ENCODE measurements around the gene ANKS3.

Gene ANKS3, protein sequence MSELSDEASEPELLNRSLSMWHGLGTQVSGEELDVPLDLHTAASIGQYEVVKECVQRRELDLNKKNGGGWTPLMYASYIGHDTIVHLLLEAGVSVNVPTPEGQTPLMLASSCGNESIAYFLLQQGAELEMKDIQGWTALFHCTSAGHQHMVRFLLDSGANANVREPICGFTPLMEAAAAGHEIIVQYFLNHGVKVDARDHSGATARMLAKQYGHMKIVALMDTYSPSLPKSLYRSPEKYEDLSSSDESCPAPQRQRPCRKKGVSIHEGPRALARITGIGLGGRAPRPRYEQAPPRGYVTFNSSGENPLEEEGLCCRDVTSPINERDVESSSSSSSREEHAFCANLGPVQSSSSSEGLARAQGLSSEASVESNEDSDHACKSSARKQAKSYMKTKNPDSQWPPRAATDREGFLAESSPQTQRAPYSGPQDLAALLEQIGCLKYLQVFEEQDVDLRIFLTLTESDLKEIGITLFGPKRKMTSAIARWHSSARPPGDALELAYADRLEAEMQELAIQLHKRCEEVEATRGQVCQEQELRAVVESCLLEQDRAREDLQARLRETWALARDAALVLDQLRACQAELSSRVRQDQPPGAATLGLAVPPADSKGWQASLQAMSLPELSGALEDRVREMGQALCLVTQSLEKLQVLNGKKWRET

DNA sequence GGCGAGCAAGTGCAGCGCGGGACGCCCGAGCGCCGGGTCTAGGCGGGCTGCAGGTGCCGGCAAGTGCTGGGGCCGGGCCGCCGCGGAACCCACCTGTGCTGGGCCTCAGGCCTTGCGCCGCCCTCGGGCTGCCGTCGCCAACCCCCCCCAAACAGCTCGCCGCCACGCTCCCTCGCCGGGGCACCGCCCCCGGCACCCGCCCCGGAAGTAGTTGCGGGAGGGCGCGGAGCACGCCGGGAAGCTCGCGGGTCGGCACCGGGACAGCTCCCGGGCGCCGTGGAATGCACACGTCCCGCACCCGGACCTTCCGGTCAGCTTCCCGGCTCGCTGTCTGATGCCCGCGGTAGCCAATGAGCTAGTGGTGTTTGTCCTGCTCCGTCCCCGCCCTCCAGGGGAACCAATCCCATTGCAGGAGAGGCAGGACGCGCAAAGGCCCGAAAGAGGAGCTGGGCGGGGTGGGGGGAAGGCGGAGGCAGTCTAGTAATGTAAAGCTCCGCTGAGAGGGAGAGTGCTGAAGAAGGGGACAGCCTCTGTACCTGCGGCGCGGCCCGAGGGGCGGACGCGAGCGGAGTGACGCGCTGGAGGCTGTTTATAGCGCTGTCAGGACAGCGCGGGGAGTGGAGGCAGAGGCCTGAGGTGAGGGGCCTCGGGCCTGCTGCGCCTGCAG is at the start of gene ANKS3, which contains the start of gene DNAAF8:
Gene ANKS3 (minus strand): TSS at position 209 of the 667 bp plus-strand sequence. CDS start 4,122 bp downstream, outside the sequence.
Gene DNAAF8 (plus strand): TSS at position 475 of the 667 bp plus-strand sequence. CDS start 1,978 bp downstream, outside the sequence.
- DNase-seq (ENCODE audit: insufficient read length, low spot score) (peak; percentile 98), FAIRE-seq (peak; percentile 78)
- peak; percentile 49 for TF ChIP-seq POLR2A (IDR thresholded peaks at IDR 0.05; ENCODE audit: low read depth, low read length)

DNA sequence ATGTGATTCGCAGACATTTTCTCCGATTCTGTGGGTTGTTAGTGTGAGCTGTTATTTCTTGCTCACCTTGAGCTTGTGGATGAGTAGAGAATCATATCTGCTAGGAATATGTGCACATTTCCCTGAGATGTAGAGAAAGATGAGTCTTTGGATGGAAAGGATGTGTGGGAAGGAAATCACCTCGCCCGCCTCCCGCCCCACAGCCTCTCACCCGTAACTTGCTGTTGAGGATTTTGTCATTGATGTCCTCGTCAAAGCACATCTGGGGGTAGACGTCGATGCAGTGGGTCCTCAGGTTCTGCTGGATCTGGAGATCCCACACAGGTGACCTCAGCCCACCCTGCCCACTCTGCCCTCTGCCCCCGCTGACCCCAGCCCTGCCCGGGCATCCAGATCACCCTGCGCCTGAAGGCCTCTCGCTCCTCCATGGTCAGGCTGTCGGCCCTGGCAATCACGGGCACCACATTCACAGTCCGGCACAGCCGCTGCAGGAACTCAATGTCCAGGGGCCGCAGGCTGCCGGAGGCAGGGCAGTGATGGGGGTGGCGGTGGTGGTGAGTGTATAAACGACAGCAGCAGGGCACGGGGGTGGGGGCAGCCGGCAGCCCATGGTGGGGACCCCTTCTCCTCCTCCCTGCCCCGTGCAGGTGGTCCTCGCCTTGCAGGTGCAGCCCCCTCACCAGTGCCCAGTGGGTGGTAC is 49.3 kb upstream of the ANKS3 start:
- FAIRE-seq (no peak), DNase-seq (ENCODE audit: insufficient read length, low spot score) (no peak)
- TF ChIP-seq POLR2A (IDR thresholded peaks at IDR 0.05; ENCODE audit: low read depth, low read length), result no peak

DNA sequence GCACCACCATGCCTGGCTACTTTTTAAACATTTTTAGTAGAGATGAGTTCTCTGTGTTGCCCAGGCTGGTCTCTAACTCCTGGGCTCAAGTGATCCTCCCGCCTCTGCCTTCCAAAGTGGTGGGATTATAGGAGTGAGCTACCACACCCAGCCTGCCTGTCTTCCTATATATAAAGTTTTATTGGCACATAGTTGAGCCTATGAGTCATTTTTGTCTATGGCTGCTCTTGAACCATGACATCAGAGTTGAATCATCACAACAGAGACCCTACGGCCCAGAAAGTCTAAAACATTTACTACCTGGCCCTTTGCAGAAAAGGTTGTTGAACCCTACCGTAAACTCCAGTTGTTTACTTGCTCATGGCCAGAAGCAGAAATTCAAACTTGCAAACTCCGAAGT is 46.2 kb upstream of the ANKS3 start:
- DNase-seq (ENCODE audit: insufficient read length, low spot score), result peak; percentile 36
- no peak for TF ChIP-seq POLR2A (IDR thresholded peaks at IDR 0.05; ENCODE audit: low read depth, low read length)
- no peak for FAIRE-seq

DNA sequence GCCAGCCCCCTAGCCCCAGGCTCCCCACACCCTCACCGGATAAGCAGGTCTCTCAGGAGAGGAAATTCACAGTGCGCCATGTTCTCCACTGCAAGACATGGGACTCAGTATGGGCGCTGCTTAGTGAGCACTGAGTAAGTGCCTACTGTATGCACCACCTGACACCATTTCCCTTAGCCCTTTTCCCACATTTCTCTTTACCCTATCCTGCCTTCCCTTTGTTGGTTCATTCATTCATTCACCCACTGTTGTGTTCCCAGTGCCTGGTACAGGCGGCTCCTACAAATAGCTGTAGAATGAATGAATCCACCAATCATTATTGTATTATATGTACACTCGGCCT is 44.0 kb upstream of the ANKS3 start:
- FAIRE-seq (no peak), DNase-seq (ENCODE audit: insufficient read length, low spot score) (no peak)
- TF ChIP-seq POLR2A (IDR thresholded peaks at IDR 0.05; ENCODE audit: low read depth, low read length), result no peak

DNA sequence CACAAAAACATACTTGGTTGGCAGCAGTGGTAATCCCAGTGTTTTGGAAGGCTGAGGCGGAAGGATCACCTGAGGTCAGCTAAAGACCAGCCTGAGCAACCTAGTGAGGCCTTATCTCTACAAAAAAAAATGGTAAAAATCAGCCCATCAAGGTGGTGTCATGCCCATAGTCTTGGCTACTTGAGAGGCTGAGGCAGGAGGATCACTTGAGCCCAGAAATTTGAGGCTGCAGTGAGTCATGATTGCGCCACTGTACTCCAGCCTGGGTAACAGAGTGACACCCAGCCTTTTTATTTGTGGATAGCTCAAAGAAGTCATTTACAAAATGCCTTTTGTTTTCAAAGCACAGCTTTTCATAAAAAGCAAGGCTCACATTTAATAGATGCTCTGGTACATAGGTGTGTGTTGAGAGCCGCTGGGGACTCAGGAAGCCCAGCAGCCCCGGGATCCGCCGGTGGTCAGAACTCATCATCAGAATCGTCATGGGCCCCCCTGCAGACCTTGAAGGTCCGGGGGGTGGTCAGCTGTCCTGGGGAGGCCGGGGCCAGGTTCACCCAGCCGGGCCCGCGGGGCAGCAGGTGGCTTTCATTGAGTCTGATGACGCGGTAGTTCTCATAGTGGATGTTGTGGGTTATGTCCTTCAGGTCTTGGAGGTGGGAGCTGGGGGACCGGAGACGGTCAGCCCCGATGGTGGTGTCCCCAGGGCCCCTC is 43.4 kb upstream of the ANKS3 start:
- no peak for FAIRE-seq
- no peak for DNase-seq (ENCODE audit: insufficient read length, low spot score)
- no peak for TF ChIP-seq POLR2A (IDR thresholded peaks at IDR 0.05; ENCODE audit: low read depth, low read length)

DNA sequence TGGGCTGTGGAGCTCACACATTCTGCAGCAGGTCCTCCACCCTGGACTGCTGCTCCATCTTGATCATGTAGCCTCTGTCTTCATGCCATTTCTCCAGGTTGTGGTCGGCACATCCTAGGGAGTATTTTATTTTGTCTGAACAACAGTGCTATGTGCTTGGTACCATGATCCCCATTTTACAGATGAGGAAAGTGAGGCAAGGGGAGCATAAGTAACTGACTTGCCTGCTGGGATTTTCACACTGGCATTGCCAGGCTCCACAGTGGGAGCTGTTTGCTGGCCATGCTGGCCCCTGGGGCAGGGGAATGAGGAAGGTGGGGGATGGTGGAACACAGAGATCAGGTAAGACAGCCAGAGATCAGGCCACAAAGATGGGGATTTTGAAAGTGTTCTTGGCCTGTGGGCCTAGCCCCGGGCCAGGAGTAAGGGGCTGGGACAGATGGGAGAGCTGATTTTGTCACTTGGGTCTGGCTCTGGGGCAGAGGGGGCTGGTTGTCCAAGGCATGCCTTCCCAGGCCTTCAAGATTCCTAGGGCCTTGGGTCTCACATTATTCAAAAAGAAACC is 42.2 kb upstream of the ANKS3 start:
- FAIRE-seq (no peak), DNase-seq (ENCODE audit: insufficient read length, low spot score) (no peak)
- TF ChIP-seq POLR2A (IDR thresholded peaks at IDR 0.05; ENCODE audit: low read depth, low read length), result no peak

DNA sequence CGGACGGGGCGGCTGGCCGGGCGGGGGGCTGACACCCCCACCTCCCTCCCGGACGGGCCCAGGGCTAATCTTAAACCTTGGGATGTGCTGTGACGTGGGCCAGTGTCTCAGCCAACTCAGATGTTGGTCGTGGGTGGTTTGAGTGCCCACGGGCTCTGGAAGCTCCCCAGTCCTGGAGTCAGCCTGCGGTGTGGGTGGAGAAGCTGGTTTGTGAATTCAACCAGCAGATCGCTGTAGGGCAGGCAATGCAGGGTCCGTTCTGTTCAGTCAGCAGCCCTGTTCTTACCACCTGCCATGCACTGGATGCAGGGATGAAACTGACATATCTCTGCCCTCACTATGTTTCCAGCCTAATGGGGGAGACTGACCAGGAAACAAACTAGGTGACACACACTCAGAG is 40.9 kb upstream of the ANKS3 start:
- no peak for TF ChIP-seq POLR2A (IDR thresholded peaks at IDR 0.05; ENCODE audit: low read depth, low read length)
- FAIRE-seq, result no peak

DNA sequence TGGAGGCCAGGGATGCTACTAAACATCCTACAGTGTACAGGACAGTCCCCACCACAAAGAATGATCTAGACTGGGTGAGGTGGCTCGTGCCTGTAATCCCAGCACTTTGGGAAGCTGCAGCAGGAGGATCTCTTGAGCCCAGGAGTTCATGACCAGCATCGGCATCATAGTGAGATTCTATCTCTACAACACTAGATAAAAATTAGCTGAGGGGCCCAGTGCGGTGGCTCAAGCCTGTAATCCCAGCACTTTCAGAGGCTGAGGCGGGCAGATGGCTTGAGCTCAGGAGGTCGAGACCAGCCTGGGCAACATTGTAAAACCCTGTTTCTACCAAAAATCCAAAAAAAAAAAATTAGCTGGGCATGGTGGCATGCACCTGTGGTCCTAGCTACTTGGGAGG is 38.3 kb upstream of the ANKS3 start:
- no peak for FAIRE-seq
- no peak for TF ChIP-seq POLR2A (IDR thresholded peaks at IDR 0.05; ENCODE audit: low read depth, low read length)
- no peak for DNase-seq (ENCODE audit: insufficient read length, low spot score)

More for the DNA sequence above, 40.9 kb upstream of the ANKS3 start:
- DNase-seq (ENCODE audit: insufficient read length, low spot score), result no peak

DNA sequence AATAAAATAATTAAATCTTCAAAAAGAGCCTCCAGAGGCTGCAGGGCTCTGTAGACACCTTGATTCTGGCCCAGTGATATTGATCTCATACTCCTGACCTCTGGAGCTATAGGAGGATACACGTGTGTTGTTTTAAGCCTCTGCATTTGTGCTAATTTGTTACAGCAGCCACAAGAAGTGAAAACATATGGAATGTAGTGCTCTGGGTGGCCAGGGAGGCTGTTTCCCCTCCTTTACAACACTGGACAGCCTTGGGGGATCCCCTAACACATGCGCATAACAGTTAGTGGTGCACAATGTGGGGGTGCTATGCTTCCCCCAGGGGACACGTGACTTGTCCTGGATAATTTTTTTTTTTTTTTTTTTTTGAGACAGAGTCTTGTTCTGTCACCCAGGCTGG is 37.6 kb upstream of the ANKS3 start:
- no peak for TF ChIP-seq POLR2A (IDR thresholded peaks at IDR 0.05; ENCODE audit: low read depth, low read length)
- FAIRE-seq (no peak), DNase-seq (ENCODE audit: insufficient read length, low spot score) (no peak)

DNA sequence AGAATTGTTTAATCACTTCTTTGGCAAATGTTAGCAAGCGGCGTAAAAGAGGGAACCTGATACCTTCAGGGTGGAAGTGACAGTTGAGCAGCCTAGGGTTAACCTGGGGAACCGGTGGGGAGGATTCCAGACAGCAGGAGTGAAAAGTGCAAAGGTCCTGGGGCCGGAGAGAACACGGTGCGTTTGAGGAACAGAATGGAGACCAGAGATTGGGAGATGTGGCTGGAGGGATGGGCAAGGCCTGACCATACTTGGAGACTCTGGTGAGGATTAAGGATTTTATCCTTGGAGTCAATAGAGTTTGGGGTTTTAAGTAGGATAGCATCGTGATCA is 35.2 kb upstream of the ANKS3 start:
- TF ChIP-seq POLR2A (IDR thresholded peaks at IDR 0.05; ENCODE audit: low read depth, low read length), result no peak
- DNase-seq (ENCODE audit: insufficient read length, low spot score), result no peak
- FAIRE-seq, result no peak

DNA sequence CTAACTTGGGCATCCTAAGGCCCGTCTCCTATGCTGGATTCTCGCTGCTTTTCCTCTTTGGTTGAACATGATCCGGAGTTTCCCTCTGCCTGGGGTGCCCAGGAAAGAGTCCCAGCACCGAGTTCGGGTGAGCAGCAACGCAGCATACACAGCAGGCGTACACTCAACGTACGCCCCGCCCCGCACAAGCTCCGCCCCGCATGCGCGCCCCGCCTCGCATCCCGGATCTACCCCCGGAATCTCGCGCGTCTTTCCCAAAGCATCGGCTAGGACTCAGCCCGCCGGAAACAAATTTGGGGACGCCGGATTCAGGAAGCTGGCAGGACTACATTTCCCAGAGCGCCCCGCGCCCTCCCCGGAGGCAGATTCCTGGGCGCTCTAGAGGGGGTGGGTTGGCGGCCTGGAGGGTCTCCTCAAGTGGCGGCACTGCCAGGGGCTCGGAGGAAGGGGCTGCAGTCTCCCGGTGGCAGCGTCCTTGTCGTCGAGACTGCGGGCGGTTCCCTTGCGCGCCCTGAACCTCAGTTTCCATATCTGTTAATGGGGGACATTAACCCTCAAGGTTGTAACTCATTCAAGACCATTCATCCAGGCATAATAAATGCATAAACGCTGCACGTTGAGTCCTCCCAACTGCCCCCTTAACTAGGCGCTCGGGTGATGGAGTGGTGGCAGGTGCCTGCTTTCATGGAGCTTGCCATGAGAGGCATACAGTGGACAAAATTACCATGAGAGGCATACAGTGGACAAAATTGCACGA is 34.7 kb upstream of the ANKS3 start:
- no peak for FAIRE-seq
- TF ChIP-seq POLR2A (IDR thresholded peaks at IDR 0.05; ENCODE audit: low read depth, low read length), result peak; percentile 80
- DNase-seq (ENCODE audit: insufficient read length, low spot score), result peak; percentile 98

DNA sequence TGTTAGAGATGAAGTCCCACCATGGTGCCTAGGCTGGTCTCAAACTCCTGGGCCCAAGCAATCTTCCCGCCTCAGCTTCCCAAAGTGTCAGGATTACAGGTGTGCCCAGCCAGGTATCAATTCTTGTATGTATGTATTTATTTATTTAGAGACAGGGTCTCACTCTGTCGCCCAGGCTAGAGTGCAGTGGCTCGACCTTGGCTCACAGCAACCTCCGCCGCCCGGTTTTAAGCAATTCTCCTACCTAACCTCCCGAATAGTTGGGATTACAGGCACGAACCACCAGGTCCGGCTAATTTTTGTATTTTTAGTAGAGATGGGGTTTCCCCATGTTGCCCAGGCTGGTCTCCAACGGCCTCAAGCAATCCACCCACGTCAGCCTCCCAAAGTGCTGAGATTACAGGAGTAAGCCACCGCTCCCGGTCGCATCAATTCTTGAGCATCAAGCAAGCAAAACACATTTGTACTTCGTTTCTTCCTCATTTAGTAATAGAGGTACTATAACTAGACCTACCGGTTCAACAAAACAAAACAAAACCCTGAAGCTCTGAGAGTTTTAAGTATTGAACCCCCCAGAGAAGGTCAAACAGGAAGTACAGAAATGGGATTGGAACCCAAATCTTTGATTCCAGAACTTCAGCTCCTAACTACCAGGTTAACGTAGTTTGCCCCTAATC is 33.9 kb upstream of the ANKS3 start:
- FAIRE-seq (no peak), DNase-seq (ENCODE audit: insufficient read length, low spot score) (no peak)
- TF ChIP-seq POLR2A (IDR thresholded peaks at IDR 0.05; ENCODE audit: low read depth, low read length), result no peak

All from H54 (cell line).